ENCODE results near the gene NFS1. TPM values are rescaled to one million over a fixed set of nuclear protein-coding genes. Genes with fewer than 3 reads are reported as not detected.

NFS1 gene
- total RNA-seq, 3 donors from 2014 or later, result 31.7 to 39.7 (median 36.1) TPM

DNA sequence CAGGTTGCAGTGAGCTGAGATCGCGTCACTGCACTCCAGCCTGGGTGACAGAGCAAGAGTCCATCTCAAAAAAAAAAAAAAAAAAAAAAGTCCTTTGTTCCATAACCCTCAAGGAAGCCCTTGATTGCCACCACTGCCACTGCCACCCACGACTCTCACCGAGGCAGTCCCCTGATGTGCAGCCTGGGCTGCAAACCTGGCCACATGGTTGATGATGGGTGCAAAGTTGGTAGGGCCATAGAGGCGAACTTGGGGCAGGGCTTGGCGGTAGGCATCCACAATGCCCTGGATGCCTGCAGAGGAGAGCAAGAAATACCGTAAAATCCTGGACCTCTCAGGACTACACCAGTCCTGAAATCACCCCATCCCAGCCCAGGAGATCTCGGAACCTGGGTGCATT, 72.0 kb downstream of the NFS1 start:
- H3K36me3 ChIP-seq, result peaks cover 9% of the 10 kb centered on the region
- no peaks in the 10 kb centered on the region for H3K4me1 ChIP-seq
- no peak overlapping the region for H3K4me3 ChIP-seq
- no peak overlapping the region for H3K27ac ChIP-seq
- H3K27me3 ChIP-seq, result no peaks in the 10 kb centered on the region
- DNase-seq (ENCODE audit: low spot score in 2 of 2), result peak in 1 of 2 donors; percentile 10
- intact Hi-C loops (cut with DNase I; ENCODE audit: low total_unique reads), result no loop called here
- TF ChIP-seq POLR2A (IDR thresholded peaks at IDR 0.05), result no peak
- TF ChIP-seq, protein P1, sequence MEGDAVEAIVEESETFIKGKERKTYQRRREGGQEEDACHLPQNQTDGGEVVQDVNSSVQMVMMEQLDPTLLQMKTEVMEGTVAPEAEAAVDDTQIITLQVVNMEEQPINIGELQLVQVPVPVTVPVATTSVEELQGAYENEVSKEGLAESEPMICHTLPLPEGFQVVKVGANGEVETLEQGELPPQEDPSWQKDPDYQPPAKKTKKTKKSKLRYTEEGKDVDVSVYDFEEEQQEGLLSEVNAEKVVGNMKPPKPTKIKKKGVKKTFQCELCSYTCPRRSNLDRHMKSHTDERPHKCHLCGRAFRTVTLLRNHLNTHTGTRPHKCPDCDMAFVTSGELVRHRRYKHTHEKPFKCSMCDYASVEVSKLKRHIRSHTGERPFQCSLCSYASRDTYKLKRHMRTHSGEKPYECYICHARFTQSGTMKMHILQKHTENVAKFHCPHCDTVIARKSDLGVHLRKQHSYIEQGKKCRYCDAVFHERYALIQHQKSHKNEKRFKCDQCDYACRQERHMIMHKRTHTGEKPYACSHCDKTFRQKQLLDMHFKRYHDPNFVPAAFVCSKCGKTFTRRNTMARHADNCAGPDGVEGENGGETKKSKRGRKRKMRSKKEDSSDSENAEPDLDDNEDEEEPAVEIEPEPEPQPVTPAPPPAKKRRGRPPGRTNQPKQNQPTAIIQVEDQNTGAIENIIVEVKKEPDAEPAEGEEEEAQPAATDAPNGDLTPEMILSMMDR (IDR thresholded peaks at IDR 0.05), result no peak
- TF ChIP-seq POLR2AphosphoS5 (IDR thresholded peaks at IDR 0.05), result no peak
- H3K9me3 ChIP-seq, result no peaks in the 10 kb centered on the region

DNA sequence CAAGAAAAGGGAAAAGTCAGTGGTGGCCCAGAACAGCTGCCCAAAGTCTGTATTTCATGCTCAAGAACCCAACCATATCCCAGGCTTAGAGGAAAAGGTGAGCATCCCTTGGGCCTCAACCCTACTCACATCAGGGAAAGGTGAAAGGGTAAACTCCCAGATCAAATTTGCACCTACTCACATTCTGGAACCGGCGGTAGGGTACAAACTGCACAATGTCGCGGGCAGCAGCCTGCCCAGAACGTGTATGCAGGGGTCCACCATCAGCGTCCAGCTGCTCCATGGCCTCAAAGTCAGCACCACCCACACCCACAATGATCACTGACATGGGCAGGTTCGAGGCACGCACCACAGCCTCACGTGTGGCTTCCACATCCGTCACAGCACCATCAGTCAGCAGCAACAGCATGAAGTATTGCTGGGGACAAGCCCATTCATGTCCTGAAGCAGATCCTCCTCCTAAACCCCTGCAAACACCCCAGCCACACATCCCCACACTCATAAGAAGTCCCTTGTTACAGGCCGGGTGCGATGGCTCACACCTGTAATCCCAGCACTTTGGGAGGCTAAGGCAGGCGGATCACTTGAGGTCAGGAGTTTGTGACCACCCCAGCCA, 72.7 kb downstream of the NFS1 start:
- Histone ChIP-seq H3K27me3 (no peaks in the 10 kb centered on the region), H3K27ac (no peak overlapping the region), H3K4me3 (no peak overlapping the region), H3K4me1 (no peaks in the 10 kb centered on the region), H3K9me3 (no peaks in the 10 kb centered on the region), H3K36me3 (peaks cover 9% of the 10 kb centered on the region)
- peak in 1 of 2 donors; percentile 15 for DNase-seq (ENCODE audit: low spot score in 2 of 2)
- intact Hi-C loops (cut with DNase I; ENCODE audit: low total_unique reads), result no loop called here
- TF ChIP-seq, protein P1 (IDR thresholded peaks at IDR 0.05), result no peak
- no peak for TF ChIP-seq POLR2AphosphoS5 (IDR thresholded peaks at IDR 0.05)

DNA sequence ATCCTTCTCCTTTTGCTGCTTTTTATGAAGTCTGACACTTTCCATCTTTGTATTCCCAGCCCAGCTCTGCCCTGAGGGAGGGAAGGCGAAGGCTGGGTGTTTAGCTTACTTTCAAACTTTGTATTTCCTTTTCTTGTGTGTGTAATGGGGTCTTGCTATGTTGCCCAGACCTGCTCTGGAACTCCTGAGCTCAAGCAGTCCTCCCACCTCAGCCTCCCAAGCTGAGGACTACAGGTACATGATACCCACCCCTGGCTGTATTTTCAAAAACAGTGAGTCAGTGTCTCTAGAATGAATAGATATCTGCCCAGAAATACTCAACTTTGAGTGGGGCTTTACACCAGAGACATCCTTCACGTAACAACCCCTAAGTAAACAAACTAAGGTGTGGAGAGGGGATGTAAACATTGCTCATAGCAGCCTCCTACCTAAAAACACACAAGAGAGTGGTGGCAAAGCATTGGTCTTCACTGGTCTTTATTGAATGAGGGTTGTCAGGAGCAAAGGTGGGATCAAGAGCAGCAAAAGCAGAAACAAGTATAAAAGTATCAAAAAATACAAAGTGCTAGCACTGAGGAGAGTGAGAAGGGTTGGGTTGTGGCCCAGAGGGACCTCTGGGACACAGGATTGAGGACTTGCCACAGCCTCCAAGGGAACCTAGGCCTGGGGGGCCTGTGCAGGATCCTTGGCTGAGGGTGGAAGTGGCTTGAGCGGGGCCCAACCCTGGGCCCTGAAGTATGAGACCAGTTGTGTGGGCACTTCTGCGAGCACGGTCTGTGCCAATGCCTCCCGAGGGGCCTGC, 73.4 kb downstream of the NFS1 start:
- Histone ChIP-seq H3K36me3 (peaks cover 9% of the 10 kb centered on the region), H3K4me1 (no peaks in the 10 kb centered on the region), H3K4me3 (no peak overlapping the region), H3K9me3 (no peaks in the 10 kb centered on the region), H3K27me3 (no peaks in the 10 kb centered on the region), H3K27ac (no peak overlapping the region)
- peak in 1 of 2 donors; percentile 11 for DNase-seq (ENCODE audit: low spot score in 2 of 2)
- intact Hi-C loops (cut with DNase I; ENCODE audit: low total_unique reads), result no loop called here
- TF ChIP-seq, protein P1 (IDR thresholded peaks at IDR 0.05), result no peak
- TF ChIP-seq POLR2A (IDR thresholded peaks at IDR 0.05), result no peak
- no peak for TF ChIP-seq POLR2AphosphoS5 (IDR thresholded peaks at IDR 0.05)

DNA sequence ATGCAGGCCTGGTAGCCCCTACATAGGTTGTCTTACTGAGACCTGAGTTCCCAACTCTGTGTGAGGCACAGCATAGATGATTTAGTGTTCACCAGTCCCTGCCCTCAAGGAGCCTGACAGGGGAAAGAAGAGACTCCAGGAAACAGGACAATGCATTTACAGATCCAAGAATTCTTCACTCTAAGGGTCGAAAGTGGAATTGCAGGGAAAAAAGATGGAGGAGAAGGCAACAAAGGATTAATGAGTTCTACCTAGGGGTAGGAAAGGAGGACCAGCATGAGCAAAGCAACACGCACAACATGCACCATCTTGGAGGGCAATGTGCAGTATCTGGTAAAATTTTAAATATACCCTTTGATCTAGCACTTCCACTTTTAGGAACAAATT, 77.6 kb downstream of the NFS1 start:
- Histone ChIP-seq H3K9me3 (no peaks in the 10 kb centered on the region), H3K27me3 (no peaks in the 10 kb centered on the region), H3K36me3 (peaks cover 9% of the 10 kb centered on the region), H3K27ac (no peak overlapping the region), H3K4me1 (peaks cover 7 to 8% of the 10 kb centered on the region in 2 donors), H3K4me3 (no peak overlapping the region)
- no peak for TF ChIP-seq POLR2A (IDR thresholded peaks at IDR 0.05)
- no peak for TF ChIP-seq POLR2AphosphoS5 (IDR thresholded peaks at IDR 0.05)
- TF ChIP-seq, protein P1 (IDR thresholded peaks at IDR 0.05), result no peak
- intact Hi-C loops (cut with DNase I; ENCODE audit: low total_unique reads), result no loop called here
- no peak for DNase-seq (ENCODE audit: low spot score in 2 of 2)
